Measurements from ENCODE around the gene RGSL1.

RGSL1 gene

GRCh38 chr1:182450087-182450486, at the start of gene RGSL1:
TSS of gene RGSL1 (plus strand) at chr1:182450146. CDS start at chr1:182450166, 20 bp downstream.
- ATAC-seq (replicated peaks; ENCODE audit: extremely low read depth, poor library complexity, severe bottlenecking), result no peak
- Mint-ChIP-seq H3K27ac (ENCODE audit: low read depth) (no peak within 1 kb of the TSS), H3K9me3 (no peaks in the 10 kb centered on the region), H3K36me3 (ENCODE audit: insufficient read depth) (no peaks in the 10 kb centered on the region), H3K27me3 (peaks cover 22% of the 10 kb centered on the region), H3K4me3 (no peak within 1 kb of the TSS), H3K4me1 (peaks cover 6% of the 10 kb centered on the region)
- DNase-seq (ENCODE audit: low spot score in 2 of 2), result no peak

GRCh38 chr1:182400567-182400966, 49.4 kb upstream of the RGSL1 start, which contains the start of gene TEDDM1:
TSS of gene TEDDM1 (minus strand) at chr1:182400667. CDS start at chr1:182400485, 182 bp downstream.
- Mint-ChIP-seq H3K36me3 (ENCODE audit: insufficient read depth) (no peaks in the 10 kb centered on the region), H3K4me3 (no peak within 1 kb of the TSS), H3K9me3 (peaks cover 3% of the 10 kb centered on the region), H3K27ac (ENCODE audit: low read depth) (no peak within 1 kb of the TSS), H3K4me1 (peaks cover 7% of the 10 kb centered on the region), H3K27me3 (peaks cover 5% of the 10 kb centered on the region)
- ATAC-seq (replicated peaks; ENCODE audit: extremely low read depth, poor library complexity, severe bottlenecking), result no peak
- DNase-seq (ENCODE audit: low spot score in 2 of 2), result no peak

DNA sequence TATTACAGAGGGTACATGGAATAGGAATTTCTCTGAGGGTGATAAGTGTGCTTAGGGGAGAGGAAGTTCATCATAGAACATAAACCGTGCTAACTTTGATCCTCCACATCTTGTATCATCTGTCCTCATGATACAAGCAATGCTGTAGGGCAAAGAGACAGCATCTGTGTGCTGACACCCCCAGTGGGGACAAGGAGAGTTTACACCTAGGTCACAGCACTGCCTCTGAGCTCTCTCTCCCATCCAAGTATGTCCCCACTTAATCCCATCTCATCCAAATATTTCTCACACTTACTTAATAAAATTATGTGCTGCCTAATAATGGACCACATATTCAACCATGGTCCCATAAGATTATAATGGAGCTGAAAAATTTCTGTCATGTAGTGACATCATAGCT, 45.2 kb upstream of the RGSL1 start:
- peaks cover 6% of the 10 kb centered on the region for H3K9me3 Mint-ChIP-seq
- ATAC-seq (replicated peaks; ENCODE audit: extremely low read depth, poor library complexity, severe bottlenecking) (no peak), DNase-seq (ENCODE audit: low spot score in 2 of 2) (no peak)
- H3K27me3 Mint-ChIP-seq, result peaks cover 47% of the 10 kb centered on the region
- H3K36me3 Mint-ChIP-seq (ENCODE audit: insufficient read depth), result no peaks in the 10 kb centered on the region
- no peak overlapping the region for H3K27ac Mint-ChIP-seq (ENCODE audit: low read depth)
- H3K4me3 Mint-ChIP-seq, result no peak overlapping the region
- H3K4me1 Mint-ChIP-seq, result no peaks in the 10 kb centered on the region

DNA sequence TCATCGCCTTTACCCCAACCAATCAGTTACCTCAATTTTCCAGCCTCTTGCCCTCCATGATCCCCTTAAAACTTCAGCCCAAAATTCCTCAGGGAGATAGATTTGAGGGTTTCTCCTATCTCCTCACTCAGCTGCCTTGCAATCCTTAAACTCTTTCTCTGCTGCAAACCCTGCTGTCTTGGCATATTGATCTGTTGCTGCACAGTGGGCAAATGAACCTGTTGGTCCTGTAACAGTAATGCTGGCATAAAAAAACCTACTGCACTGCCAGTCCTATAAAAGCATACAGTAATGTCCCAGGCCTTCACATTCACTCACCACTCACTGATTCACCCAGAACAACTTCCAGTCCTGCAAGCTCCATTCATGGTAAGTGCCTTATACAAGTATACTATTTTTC, 44.4 kb upstream of the RGSL1 start:
- H3K36me3 Mint-ChIP-seq (ENCODE audit: insufficient read depth), result no peaks in the 10 kb centered on the region
- H3K27me3 Mint-ChIP-seq, result peaks cover 55% of the 10 kb centered on the region
- no peak overlapping the region for H3K27ac Mint-ChIP-seq (ENCODE audit: low read depth)
- DNase-seq (ENCODE audit: low spot score in 2 of 2) (no peak), ATAC-seq (replicated peaks; ENCODE audit: extremely low read depth, poor library complexity, severe bottlenecking) (no peak)
- H3K4me3 Mint-ChIP-seq, result no peak overlapping the region
- H3K9me3 Mint-ChIP-seq, result peaks cover 6% of the 10 kb centered on the region
- no peaks in the 10 kb centered on the region for H3K4me1 Mint-ChIP-seq

DNA sequence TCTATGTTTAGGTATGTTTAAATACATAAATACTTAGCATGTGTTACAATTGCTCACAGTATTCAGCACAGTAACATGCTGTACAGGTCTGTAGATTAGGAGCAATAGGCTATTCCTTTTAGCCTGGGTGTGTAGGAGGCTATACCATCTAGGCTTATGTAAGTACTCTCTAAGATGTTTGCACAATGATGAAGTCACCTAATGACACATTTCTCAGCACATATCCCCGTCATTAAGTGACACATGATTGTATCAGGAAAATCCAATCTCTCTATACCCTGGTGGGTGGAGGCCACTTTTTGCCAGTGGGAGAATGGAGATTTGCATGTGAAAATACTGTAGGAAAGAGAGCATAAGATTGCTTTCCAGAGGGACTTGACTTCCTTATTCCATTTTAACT, 43.9 kb upstream of the RGSL1 start:
- DNase-seq (ENCODE audit: low spot score in 2 of 2) (no peak), ATAC-seq (replicated peaks; ENCODE audit: extremely low read depth, poor library complexity, severe bottlenecking) (no peak)
- Mint-ChIP-seq H3K9me3 (peaks cover 6% of the 10 kb centered on the region), H3K27ac (ENCODE audit: low read depth) (no peak overlapping the region), H3K36me3 (ENCODE audit: insufficient read depth) (no peaks in the 10 kb centered on the region), H3K27me3 (peaks cover 56% of the 10 kb centered on the region), H3K4me3 (no peak overlapping the region), H3K4me1 (no peaks in the 10 kb centered on the region)

GRCh38 chr1:182407724-182408123, 42.2 kb upstream of the RGSL1 start:
- no peak overlapping the region for H3K27ac Mint-ChIP-seq (ENCODE audit: low read depth)
- peaks cover 6% of the 10 kb centered on the region for H3K9me3 Mint-ChIP-seq
- ATAC-seq (replicated peaks; ENCODE audit: extremely low read depth, poor library complexity, severe bottlenecking), result no peak
- no peak overlapping the region for H3K4me3 Mint-ChIP-seq
- no peaks in the 10 kb centered on the region for H3K4me1 Mint-ChIP-seq
- H3K36me3 Mint-ChIP-seq (ENCODE audit: insufficient read depth), result no peaks in the 10 kb centered on the region
- peaks cover 56% of the 10 kb centered on the region for H3K27me3 Mint-ChIP-seq
- DNase-seq (ENCODE audit: low spot score in 2 of 2), result no peak

DNA sequence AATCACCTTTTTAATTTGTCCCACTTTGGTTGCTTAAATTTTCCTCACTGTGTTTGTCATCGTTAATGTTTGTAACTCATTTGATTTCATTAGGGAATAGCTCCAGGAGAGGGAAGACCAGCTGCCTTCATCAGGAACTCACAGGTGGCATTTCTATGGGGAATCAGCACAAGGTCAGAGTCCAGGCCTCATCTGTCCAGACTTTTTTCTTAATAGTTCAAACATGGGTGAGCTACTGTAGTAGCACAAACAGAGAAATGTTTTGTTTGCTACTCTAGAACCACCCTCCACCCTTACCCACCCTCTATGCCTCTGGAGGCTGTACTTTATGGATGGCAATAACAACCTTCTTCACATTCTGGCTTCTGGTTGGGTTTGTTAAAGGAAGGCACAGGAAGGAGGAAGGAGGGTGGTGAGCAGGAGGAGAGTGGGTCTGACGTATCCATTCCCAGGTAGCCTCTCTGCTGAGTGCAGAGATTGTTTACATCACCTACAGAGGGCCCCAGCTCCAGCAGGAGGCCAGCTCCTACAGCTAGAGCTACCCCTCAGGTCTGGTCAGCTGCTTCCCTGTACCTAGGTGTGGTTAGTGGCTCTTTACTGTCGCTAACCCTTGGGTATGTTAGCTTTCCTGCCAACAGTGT, 41.4 kb upstream of the RGSL1 start:
- Mint-ChIP-seq H3K27ac (ENCODE audit: low read depth) (no peak overlapping the region), H3K36me3 (ENCODE audit: insufficient read depth) (no peaks in the 10 kb centered on the region), H3K4me1 (no peaks in the 10 kb centered on the region), H3K9me3 (peaks cover 6% of the 10 kb centered on the region), H3K27me3 (peaks cover 60% of the 10 kb centered on the region), H3K4me3 (no peak overlapping the region)
- ATAC-seq (replicated peaks; ENCODE audit: extremely low read depth, poor library complexity, severe bottlenecking), result no peak
- no peak for DNase-seq (ENCODE audit: low spot score in 2 of 2)

GRCh38 chr1:182410138-182410537, 39.8 kb upstream of the RGSL1 start:
- ATAC-seq (replicated peaks; ENCODE audit: extremely low read depth, poor library complexity, severe bottlenecking) (no peak), DNase-seq (ENCODE audit: low spot score in 2 of 2) (no peak)
- no peak overlapping the region for H3K27ac Mint-ChIP-seq (ENCODE audit: low read depth)
- H3K9me3 Mint-ChIP-seq, result peaks cover 6% of the 10 kb centered on the region
- no peaks in the 10 kb centered on the region for H3K36me3 Mint-ChIP-seq (ENCODE audit: insufficient read depth)
- peaks cover 75% of the 10 kb centered on the region for H3K27me3 Mint-ChIP-seq
- H3K4me3 Mint-ChIP-seq, result no peak overlapping the region
- no peaks in the 10 kb centered on the region for H3K4me1 Mint-ChIP-seq

- H3K36me3 Mint-ChIP-seq (ENCODE audit: insufficient read depth), result no peaks in the 10 kb centered on the region
- peaks cover 75% of the 10 kb centered on the region for H3K27me3 Mint-ChIP-seq
- no peaks in the 10 kb centered on the region for H3K4me1 Mint-ChIP-seq
- DNase-seq (ENCODE audit: low spot score in 2 of 2) (no peak), ATAC-seq (replicated peaks; ENCODE audit: extremely low read depth, poor library complexity, severe bottlenecking) (no peak)
- no peak overlapping the region for H3K4me3 Mint-ChIP-seq
- H3K27ac Mint-ChIP-seq (ENCODE audit: low read depth), result no peak overlapping the region
- peaks cover 1% of the 10 kb centered on the region for H3K9me3 Mint-ChIP-seq
Observed at GRCh38 chr1:182410620-182411273, 39.2 kb upstream of the RGSL1 start.

- Mint-ChIP-seq H3K27me3 (peaks cover 56% of the 10 kb centered on the region), H3K27ac (ENCODE audit: low read depth) (no peak overlapping the region), H3K4me1 (no peaks in the 10 kb centered on the region), H3K36me3 (ENCODE audit: insufficient read depth) (no peaks in the 10 kb centered on the region), H3K4me3 (no peak overlapping the region), H3K9me3 (no peaks in the 10 kb centered on the region)
- no peak for ATAC-seq (replicated peaks; ENCODE audit: extremely low read depth, poor library complexity, severe bottlenecking)
- no peak for DNase-seq (ENCODE audit: low spot score in 2 of 2)
Observed at GRCh38 chr1:182413486-182413885, 36.5 kb upstream of the RGSL1 start.

DNA sequence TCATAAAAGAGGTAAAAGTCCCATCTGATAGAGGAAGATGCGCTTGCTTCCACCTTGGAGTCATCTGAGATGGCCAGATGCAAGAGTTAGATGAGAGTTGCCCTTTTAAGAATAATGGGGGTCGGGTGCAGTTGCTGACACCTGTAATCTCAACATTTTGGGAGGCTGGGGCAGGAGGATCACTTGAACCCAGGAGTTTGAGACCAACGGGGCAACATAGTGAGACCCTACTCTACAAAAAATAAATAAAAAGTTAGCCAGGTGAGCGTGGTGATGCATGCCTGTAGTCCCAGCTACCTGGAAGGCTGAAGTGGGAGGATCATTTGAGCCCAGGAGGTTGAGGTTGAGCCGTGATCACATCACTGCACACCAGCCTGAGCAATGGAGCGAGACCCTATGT, 36.0 kb upstream of the RGSL1 start:
- Mint-ChIP-seq H3K27ac (ENCODE audit: low read depth) (no peak overlapping the region), H3K4me3 (no peak overlapping the region), H3K36me3 (ENCODE audit: insufficient read depth) (no peaks in the 10 kb centered on the region), H3K4me1 (no peaks in the 10 kb centered on the region), H3K27me3 (peaks cover 55% of the 10 kb centered on the region), H3K9me3 (no peaks in the 10 kb centered on the region)
- ATAC-seq (replicated peaks; ENCODE audit: extremely low read depth, poor library complexity, severe bottlenecking), result no peak
- no peak for DNase-seq (ENCODE audit: low spot score in 2 of 2)

GRCh38 chr1:182415789-182416188, 34.2 kb upstream of the RGSL1 start:
- no peak overlapping the region for H3K27ac Mint-ChIP-seq (ENCODE audit: low read depth)
- DNase-seq (ENCODE audit: low spot score in 2 of 2) (no peak), ATAC-seq (replicated peaks; ENCODE audit: extremely low read depth, poor library complexity, severe bottlenecking) (no peak)
- H3K36me3 Mint-ChIP-seq (ENCODE audit: insufficient read depth), result no peaks in the 10 kb centered on the region
- H3K4me3 Mint-ChIP-seq, result no peak overlapping the region
- H3K9me3 Mint-ChIP-seq, result no peaks in the 10 kb centered on the region
- H3K4me1 Mint-ChIP-seq, result no peaks in the 10 kb centered on the region
- H3K27me3 Mint-ChIP-seq, result peaks cover 38% of the 10 kb centered on the region

Data from central memory CD8-positive, alpha-beta T cell (primary cell).